ENCODE measurements around the gene OTUD1. TPM values are rescaled to one million over a fixed set of nuclear protein-coding genes. Genes with fewer than 3 reads are reported as not detected.

The OTUD1 gene
- total RNA-seq, 1 donor from 2014 or later: 24.1 TPM

DNA sequence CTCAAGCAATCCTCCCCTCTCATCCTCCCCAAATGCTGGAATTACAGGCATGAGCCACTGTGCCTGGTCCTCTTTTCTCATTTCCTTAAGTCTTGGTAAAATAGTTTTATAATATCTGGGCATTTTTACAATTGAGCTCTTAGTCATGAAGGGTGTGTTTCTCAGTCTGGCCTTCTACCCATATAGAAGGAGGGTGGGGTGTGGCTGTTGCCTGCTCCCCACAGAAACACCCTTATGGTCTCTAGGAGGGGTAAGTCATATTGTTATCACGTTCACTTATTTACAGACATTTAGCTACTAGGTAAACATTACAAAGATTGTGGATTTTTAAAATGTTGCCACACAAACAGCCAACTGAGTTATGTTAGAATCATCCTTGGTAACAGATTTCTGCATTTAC is 6.7 kb upstream of the OTUD1 start:
- Histone ChIP-seq H3K9me3 (no peaks in the 10 kb centered on the region), H3K27ac (no peak overlapping the region), H3K4me3 (no peak overlapping the region), H3K4me1 (no peaks in the 10 kb centered on the region), H3K27me3 (no peaks in the 10 kb centered on the region), H3K36me3 (no peaks in the 10 kb centered on the region)
- TF ChIP-seq, protein P1, sequence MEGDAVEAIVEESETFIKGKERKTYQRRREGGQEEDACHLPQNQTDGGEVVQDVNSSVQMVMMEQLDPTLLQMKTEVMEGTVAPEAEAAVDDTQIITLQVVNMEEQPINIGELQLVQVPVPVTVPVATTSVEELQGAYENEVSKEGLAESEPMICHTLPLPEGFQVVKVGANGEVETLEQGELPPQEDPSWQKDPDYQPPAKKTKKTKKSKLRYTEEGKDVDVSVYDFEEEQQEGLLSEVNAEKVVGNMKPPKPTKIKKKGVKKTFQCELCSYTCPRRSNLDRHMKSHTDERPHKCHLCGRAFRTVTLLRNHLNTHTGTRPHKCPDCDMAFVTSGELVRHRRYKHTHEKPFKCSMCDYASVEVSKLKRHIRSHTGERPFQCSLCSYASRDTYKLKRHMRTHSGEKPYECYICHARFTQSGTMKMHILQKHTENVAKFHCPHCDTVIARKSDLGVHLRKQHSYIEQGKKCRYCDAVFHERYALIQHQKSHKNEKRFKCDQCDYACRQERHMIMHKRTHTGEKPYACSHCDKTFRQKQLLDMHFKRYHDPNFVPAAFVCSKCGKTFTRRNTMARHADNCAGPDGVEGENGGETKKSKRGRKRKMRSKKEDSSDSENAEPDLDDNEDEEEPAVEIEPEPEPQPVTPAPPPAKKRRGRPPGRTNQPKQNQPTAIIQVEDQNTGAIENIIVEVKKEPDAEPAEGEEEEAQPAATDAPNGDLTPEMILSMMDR (IDR thresholded peaks at IDR 0.05): no peak
- no peak for DNase-seq (ENCODE audit: low spot score in 2 of 2)
- intact Hi-C loops (cut with DNase I): loop anchor here (10.0 kb wide), 1 partner anchor 1907 kb away; the partner anchor contains the start of gene SKIDA1

DNA sequence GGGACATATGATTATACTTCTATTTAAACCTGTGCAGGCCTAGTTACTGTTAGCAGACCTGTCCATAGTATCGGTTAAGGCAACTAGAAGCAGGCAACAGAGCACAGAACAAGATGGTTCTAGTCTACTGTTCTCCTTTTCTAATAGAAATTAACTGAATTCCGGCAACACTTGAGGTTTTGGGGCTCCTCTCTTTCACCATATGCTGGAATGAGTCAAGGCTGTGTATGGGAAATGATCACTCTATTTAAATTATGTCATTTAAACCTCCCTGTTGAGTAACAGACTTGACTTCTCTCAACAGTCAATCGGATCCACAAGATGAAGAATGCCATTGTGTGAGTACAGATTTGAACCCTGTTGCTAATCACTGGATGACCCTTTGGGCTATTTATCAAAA is 6.2 kb upstream of the OTUD1 start:
- no peak for DNase-seq (ENCODE audit: low spot score in 2 of 2)
- H3K27me3 ChIP-seq: no peaks in the 10 kb centered on the region
- TF ChIP-seq, protein P1 (IDR thresholded peaks at IDR 0.05): no peak
- no peaks in the 10 kb centered on the region for H3K4me1 ChIP-seq
- no peak overlapping the region for H3K4me3 ChIP-seq
- intact Hi-C loops (cut with DNase I): loop anchor here (10.0 kb wide), 1 partner anchor 1908 kb away; the partner anchor contains the start of gene SKIDA1
- no peak overlapping the region for H3K27ac ChIP-seq
- H3K9me3 ChIP-seq: no peaks in the 10 kb centered on the region
- no peaks in the 10 kb centered on the region for H3K36me3 ChIP-seq

DNA sequence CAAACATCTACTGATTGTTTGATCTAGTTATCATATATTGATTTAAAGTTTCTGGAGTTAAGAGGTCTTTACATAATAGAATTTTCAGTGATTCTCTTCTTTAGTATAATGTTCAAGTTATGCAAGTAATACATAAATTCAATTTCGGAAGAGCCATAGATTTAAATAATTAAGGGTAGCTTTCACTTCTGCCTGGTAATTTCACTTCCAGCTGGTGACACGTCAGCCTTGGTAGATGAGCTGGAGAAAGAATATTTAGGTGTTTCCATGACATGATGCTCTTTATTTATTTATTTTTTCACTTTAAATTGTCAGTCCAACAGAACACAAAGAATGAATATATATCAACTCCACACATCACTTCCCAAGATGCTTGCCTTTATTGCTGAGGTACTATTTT is 5.2 kb upstream of the OTUD1 start:
- H3K9me3 ChIP-seq: no peaks in the 10 kb centered on the region
- DNase-seq (ENCODE audit: low spot score in 2 of 2): no peak
- intact Hi-C loops (cut with DNase I): loop anchor here (10.0 kb wide), 1 partner anchor 1909 kb away; the partner anchor contains the start of gene SKIDA1
- no peaks in the 10 kb centered on the region for H3K27me3 ChIP-seq
- H3K4me3 ChIP-seq: no peak overlapping the region
- no peaks in the 10 kb centered on the region for H3K4me1 ChIP-seq
- no peak overlapping the region for H3K27ac ChIP-seq
- TF ChIP-seq, protein P1 (IDR thresholded peaks at IDR 0.05): no peak
- H3K36me3 ChIP-seq: no peaks in the 10 kb centered on the region

DNA sequence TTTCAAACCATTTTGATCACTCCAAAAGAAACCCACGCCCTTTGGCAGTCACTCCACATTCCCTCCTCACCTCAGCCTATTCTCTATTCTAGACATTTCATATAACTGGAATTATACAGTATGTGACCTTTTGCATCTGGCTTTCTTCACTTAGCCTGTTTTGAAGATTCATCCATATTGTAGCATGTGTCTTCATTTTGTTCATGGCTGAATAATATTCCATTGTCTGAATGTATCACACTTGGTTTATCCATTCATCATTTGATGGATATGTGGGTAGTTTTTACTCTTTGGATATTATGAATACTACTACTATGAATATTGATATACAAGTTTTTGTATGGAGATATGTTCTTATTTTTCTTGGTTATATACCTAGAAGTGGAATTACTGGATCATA is 3.5 kb upstream of the OTUD1 start:
- Histone ChIP-seq H3K27me3 (no peaks in the 10 kb centered on the region), H3K27ac (no peak overlapping the region), H3K4me3 (no peak overlapping the region), H3K4me1 (no peaks in the 10 kb centered on the region), H3K36me3 (no peaks in the 10 kb centered on the region), H3K9me3 (no peaks in the 10 kb centered on the region)
- intact Hi-C loops (cut with DNase I): loop anchor here (5.0 to 10.0 kb wide), 3 partner anchors 1113 to 1911 kb away; partner anchors contain the start of genes ARHGAP21, BMI1 and SKIDA1
- TF ChIP-seq, protein P1 (IDR thresholded peaks at IDR 0.05): no peak
- no peak for DNase-seq (ENCODE audit: low spot score in 2 of 2)

DNA sequence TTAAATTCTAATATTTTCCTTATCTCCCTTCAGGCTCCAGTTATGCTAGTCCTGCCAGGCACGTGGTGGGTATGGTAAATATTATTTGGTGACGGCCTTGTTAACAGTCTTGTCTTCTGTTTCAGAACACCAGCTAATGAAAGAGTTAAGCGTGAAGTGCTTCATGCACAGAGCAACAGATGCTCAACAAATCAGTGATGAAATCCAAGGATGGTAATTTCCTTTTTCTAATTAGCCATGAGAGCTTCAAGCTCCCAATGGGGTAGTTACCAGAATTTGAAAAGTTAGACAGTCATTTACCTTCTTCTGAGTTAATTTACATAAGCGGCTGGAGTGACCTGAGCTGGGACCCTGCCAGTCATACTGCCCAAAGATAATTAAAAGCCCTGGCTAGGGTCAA is 1.9 kb upstream of the OTUD1 start:
- TF ChIP-seq, protein P1 (IDR thresholded peaks at IDR 0.05): no peak
- intact Hi-C loops (cut with DNase I): loop anchor here (5.0 to 10.0 kb wide), 3 partner anchors 1115 to 1912 kb away; partner anchors contain the start of genes ARHGAP21, BMI1 and SKIDA1
- Histone ChIP-seq H3K27me3 (no peaks in the 10 kb centered on the region), H3K9me3 (no peaks in the 10 kb centered on the region), H3K4me1 (peaks cover 0 to 8% of the 10 kb centered on the region in 2 donors), H3K27ac (no peak overlapping the region), H3K4me3 (no peak overlapping the region), H3K36me3 (no peaks in the 10 kb centered on the region)
- DNase-seq (ENCODE audit: low spot score in 2 of 2): no peak
